Endothelial cell of umbilical vein (primary cell): ENCODE data around the gene RBM6. TPM values are rescaled to one million over a fixed set of nuclear protein-coding genes. Genes with fewer than 3 reads are reported as not detected.

ENCODE experiments used
- BruUV-seq: library from RNA; stranded (reverse); fragments of 400-500 nt; replicated peaks from 2 replicates; lab custom pipeline; 2021; lab: Mats Ljungman, UMichigan
- CTCF ChIA-PET: fragments of 300-600, 350-600 bp; sonication (Branson Sonifier 250); formaldehyde crosslinking; loops from one replicate; lab custom pipeline; 2021; ENCODE audit warnings: antibody characterized with exemption, inconsistent platforms; lab: Charles Lee
- POLR2A ChIA-PET: fragments of 300-600, 350-600 bp; sonication (Branson Sonifier 250); formaldehyde crosslinking; loops from one replicate; lab custom pipeline; 2021; ENCODE audit warnings: antibody characterized with exemption, inconsistent platforms; lab: Charles Lee
- DNase-seq: peaks from one replicate; pipeline ENCODE4 v3.0.0-alpha.2; 2011; ENCODE audit warnings: low read depth, low spot score
- FAIRE-seq: peaks from 2 replicates; lab custom pipeline; 2011; peaks lifted over from hg19 to GRCh38; lab: Jason Lieb, UNC
- H2AFZ ChIP-seq: 2 replicates; pipeline ENCODE4 v1.6.0; 2012; ENCODE audit warnings: low read depth, low read length, control low read depth, inconsistent platforms
- H3K27ac ChIP-seq: 2 replicates; pipeline ENCODE4 v1.5.1; 2011; ENCODE audit warnings: low read depth, mild to moderate bottlenecking, control low read depth, low read length, moderate library complexity; ENCODE audit not compliant: insufficient read depth
- H3K27me3 ChIP-seq, 2 experiments: 2 replicates each; pipeline versions ENCODE4 v1.6.0 to v1.6.1; 2011; ENCODE audit warnings: low read length in 2 of 2, mixed read lengths in 1 of 2; ENCODE audit not compliant: control insufficient read depth in 2 of 2, insufficient read depth in 2 of 2
- H3K36me3 ChIP-seq, 2 experiments: 2 replicates in 1 of 2; 3 replicates in 1 of 2; pipeline ENCODE4 v1.5.1; 2011; ENCODE audit warnings: low read length in 2 of 2, mild to moderate bottlenecking in 1 of 2, moderate library complexity in 1 of 2; ENCODE audit not compliant: control insufficient read depth in 2 of 2, insufficient read depth in 2 of 2; ENCODE audit errors: extremely low read depth in 1 of 2
- H3K4me1 ChIP-seq: 3 replicates; pipeline ENCODE4 v1.5.1; 2011; ENCODE audit warnings: mild to moderate bottlenecking, low read length; ENCODE audit not compliant: control insufficient read depth, insufficient read depth; ENCODE audit errors: extremely low read depth
- H3K4me2 ChIP-seq: 2 replicates; pipeline ENCODE4 v1.6.1; 2011; ENCODE audit warnings: low read length, control low read depth, mixed read lengths; ENCODE audit not compliant: insufficient read depth
- H3K4me3 ChIP-seq, 3 experiments: fragments of 200-600 bp in 1 of 3; sonication (generic), shearing (Covaris generic) in 1 of 3; replicated peaks in 1 of 3; 2 replicates each; pipeline ENCODE4 v1.5.1; 2011 to 2016; ENCODE audit warnings: control low read depth in 3 of 3, low read length in 3 of 3, mild to moderate bottlenecking in 2 of 3, inconsistent platforms in 1 of 3, low read depth in 1 of 3, moderate library complexity in 1 of 3; ENCODE audit not compliant: insufficient read depth in 1 of 3
- H3K79me2 ChIP-seq: 2 replicates; pipeline ENCODE4 v1.6.0; 2012; ENCODE audit warnings: low read length, inconsistent platforms; ENCODE audit not compliant: control insufficient read depth, insufficient read depth
- H3K9ac ChIP-seq: replicated peaks from 2 replicates; pipeline ENCODE3; 2011; ENCODE audit warnings: low read length, control low read depth; ENCODE audit not compliant: insufficient read depth; ENCODE audit errors: extremely low read depth
- H3K9me1 ChIP-seq: replicated peaks from 3 replicates; pipeline ENCODE4 v1.6.0; 2011; ENCODE audit warnings: mild to moderate bottlenecking, low read length; ENCODE audit not compliant: control insufficient read depth, insufficient read depth; ENCODE audit errors: extremely low read depth
- H3K9me3 ChIP-seq: replicated peaks from 2 replicates; pipeline ENCODE4 v1.5.1; 2012; ENCODE audit warnings: low read length, inconsistent platforms; ENCODE audit not compliant: control insufficient read depth, insufficient read depth
- H4K20me1 ChIP-seq: replicated peaks from 2 replicates; pipeline ENCODE3; 2011; ENCODE audit warnings: mild to moderate bottlenecking, low read length; ENCODE audit not compliant: control insufficient read depth, insufficient read depth; ENCODE audit errors: extremely low read depth
- EZH2 ChIP-seq: IDR thresholded peaks from 2 replicates; pipeline ENCODE4 v1.6.1; 2012; ENCODE audit warnings: borderline replicate concordance, low read depth, mild to moderate bottlenecking, moderate library complexity, low read length, inconsistent platforms; ENCODE audit not compliant: severe bottlenecking
- FOS ChIP-seq: IDR thresholded peaks from 2 replicates; pipeline ENCODE4 v1.6.1; 2011; ENCODE audit warnings: mild to moderate bottlenecking, low read length, moderate library complexity, borderline replicate concordance; ENCODE audit not compliant: insufficient read depth
- GATA2 ChIP-seq: IDR thresholded peaks from 2 replicates; pipeline ENCODE4 v1.7.0; 2011; ENCODE audit warnings: low read depth, mild to moderate bottlenecking, moderate library complexity, mixed read lengths, low read length; ENCODE audit not compliant: insufficient read length, insufficient read depth
- JUN ChIP-seq: IDR thresholded peaks from 2 replicates; pipeline ENCODE4 v1.6.1; 2011; ENCODE audit warnings: borderline replicate concordance, low read depth; ENCODE audit not compliant: insufficient read length, insufficient read depth
- MYC ChIP-seq: IDR thresholded peaks from one replicate; pipeline ENCODE4 v1.6.1; 2011; ENCODE audit warnings: mild to moderate bottlenecking, low read depth, low read length
- POLR2A ChIP-seq: IDR thresholded peaks from 2 replicates; pipeline ENCODE4 v1.6.1; 2012; ENCODE audit warnings: low read depth, mild to moderate bottlenecking, control low read depth, low read length
- POLR2AphosphoS5 ChIP-seq: IDR thresholded peaks from 2 replicates; pipeline ENCODE4 v1.6.1; 2012; ENCODE audit warnings: low read depth, mild to moderate bottlenecking, control low read depth, low read length, moderate library complexity; ENCODE audit not compliant: insufficient read depth
- dilution Hi-C: fragments of 300-500 bp; cut with MboI; formaldehyde crosslinking; loops from one replicate; pipeline ENCODE4 v1.15.0; 2019; ENCODE audit warnings: low sequenced_read_pairs; ENCODE audit not compliant: extremely low pct_ligation_motif_present
- intact Hi-C: fragments of 100-400 bp; cut with micrococcal nuclease; formaldehyde crosslinking; loops from one replicate; pipeline ENCODE4 v1.10.0; 2022
- polyA plus RNA-seq, 4 experiments: library from polyadenylated mRNA; depleted of rRNA in 3 of 4; stranded (reverse) in 3 of 4; unstranded in 1 of 4; fragments of >200 nt; gene quantifications; 2 replicates each; pipeline versions ENCODE4 v1.2.1 to v1.2.3, GENCODE V29; 2011 to 2012; ENCODE audit warnings: missing spikeins in 1 of 4
- total RNA-seq: library from RNA; stranded (reverse); gene quantifications from 2 replicates; pipeline ENCODE4 v1.2.3, GENCODE V29; 2021
- TF ChIP-seq, protein P1 (sequence below): IDR thresholded peaks from 2 replicates; pipeline ENCODE4 v1.6.1; 2011; ENCODE audit not compliant: insufficient read depth, insufficient read length
- TF ChIP-seq, protein P2 (sequence below), 2 donors: IDR thresholded peaks; 1 replicate in 1 of 2; 2 replicates in 1 of 2; pipeline ENCODE4 v1.5.1; 2011; ENCODE audit warnings: low read length in 2 of 2, mild to moderate bottlenecking in 2 of 2, moderate library complexity in 2 of 2, control low read depth in 1 of 2, inconsistent platforms in 1 of 2, low read depth in 1 of 2; ENCODE audit not compliant: insufficient read depth in 1 of 2; ENCODE audit errors: extremely low read depth in 1 of 2

Gene RBM6
- total and polyA plus RNA-seq, 2 donors (not counting 3 experiments of a cell fraction or from before 2014, with no cell fraction given): 30.4 to 94.5 TPM

DNA sequence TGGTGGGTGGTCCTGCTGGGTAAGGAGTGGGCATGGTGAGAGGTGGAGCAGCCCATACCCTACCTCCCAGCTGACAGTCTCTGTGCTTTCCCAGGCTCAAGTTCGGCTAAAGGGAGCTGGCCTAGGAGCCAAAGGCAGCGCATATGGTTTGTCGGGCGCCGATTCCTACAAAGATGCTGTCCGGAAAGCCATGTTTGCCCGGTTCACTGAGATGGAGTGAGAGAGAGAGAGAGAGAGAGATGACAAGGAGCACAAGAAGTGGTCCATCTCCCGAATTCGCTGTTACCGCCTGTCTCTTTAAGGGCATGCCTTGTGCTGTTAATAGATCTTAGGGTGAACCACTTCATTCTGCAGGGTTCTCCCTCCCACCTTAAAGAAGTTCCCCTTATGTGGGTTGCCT lies 178.3 kb downstream of the RBM6 start:
- DNase-seq (no peak), FAIRE-seq (no peak)
- Histone ChIP-seq H3K9me1 (no peaks in the 10 kb centered on the region), H3K4me3 (no peak overlapping the region), H4K20me1 (no peaks in the 10 kb centered on the region), H3K9me3 (no peaks in the 10 kb centered on the region), H3K4me2 (no peak overlapping the region), H3K27ac (no peak overlapping the region), H3K36me3 (peaks cover 38 to 55% of the 10 kb centered on the region in 2 experiments), H3K79me2 (no peaks in the 10 kb centered on the region), H2AFZ (no peak overlapping the region), H3K4me1 (no peaks in the 10 kb centered on the region), H3K27me3 (no peaks in the 10 kb centered on the region), H3K9ac (no peak overlapping the region)
- ChIA-PET POLR2A (no interaction called here), CTCF (interaction anchor here (1.5 kb wide), 1 partner anchor 36 kb away, joined by 4 read pairs; no protein-coding TSS in a partner anchor)
- dilution Hi-C loops (loop anchor here (10.0 kb wide), 1 partner anchor 67 kb away; no protein-coding TSS in a partner anchor), intact Hi-C loops (no loop called here)
- BruUV-seq: no TSS peak
- TF ChIP-seq EZH2 (no peak), GATA2 (no peak), MYC (no peak), POLR2A (no peak), JUN (no peak), FOS (no peak), POLR2AphosphoS5 (no peak)
- TF ChIP-seq, protein P1, sequence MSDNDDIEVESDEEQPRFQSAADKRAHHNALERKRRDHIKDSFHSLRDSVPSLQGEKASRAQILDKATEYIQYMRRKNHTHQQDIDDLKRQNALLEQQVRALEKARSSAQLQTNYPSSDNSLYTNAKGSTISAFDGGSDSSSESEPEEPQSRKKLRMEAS: no peak
- TF ChIP-seq, protein P2, sequence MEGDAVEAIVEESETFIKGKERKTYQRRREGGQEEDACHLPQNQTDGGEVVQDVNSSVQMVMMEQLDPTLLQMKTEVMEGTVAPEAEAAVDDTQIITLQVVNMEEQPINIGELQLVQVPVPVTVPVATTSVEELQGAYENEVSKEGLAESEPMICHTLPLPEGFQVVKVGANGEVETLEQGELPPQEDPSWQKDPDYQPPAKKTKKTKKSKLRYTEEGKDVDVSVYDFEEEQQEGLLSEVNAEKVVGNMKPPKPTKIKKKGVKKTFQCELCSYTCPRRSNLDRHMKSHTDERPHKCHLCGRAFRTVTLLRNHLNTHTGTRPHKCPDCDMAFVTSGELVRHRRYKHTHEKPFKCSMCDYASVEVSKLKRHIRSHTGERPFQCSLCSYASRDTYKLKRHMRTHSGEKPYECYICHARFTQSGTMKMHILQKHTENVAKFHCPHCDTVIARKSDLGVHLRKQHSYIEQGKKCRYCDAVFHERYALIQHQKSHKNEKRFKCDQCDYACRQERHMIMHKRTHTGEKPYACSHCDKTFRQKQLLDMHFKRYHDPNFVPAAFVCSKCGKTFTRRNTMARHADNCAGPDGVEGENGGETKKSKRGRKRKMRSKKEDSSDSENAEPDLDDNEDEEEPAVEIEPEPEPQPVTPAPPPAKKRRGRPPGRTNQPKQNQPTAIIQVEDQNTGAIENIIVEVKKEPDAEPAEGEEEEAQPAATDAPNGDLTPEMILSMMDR (IDR thresholded peaks at IDR 0.05; ENCODE audit: extremely low read depth in 1 of 2, insufficient read depth in 1 of 2, low read depth in 1 of 2, low read length in 2 of 2): no peak
